ENCODE data around the gene KDM7A.
A peak's percentile ranks its signal among the peaks of the same experiment; 100 is the strongest.

The KDM7A gene

GRCh38 chr7:140176811-140177702, at the start of gene KDM7A (continued):
- TF ChIP-seq BCL6B (tag by site-specific recombination; IDR thresholded peaks at IDR 0.05) = no peak
- TF ChIP-seq ZNF530 (tag by site-specific recombination; IDR thresholded peaks at IDR 0.05; ENCODE audit: low read depth) = no peak
- TF ChIP-seq ZNF658 (tag by site-specific recombination; IDR thresholded peaks at IDR 0.05) = no peak
- no peak for TF ChIP-seq ZNF132 (tag by site-specific recombination; IDR thresholded peaks at IDR 0.05; ENCODE audit: borderline replicate concordance)
- TF ChIP-seq SETDB1 (IDR thresholded peaks at IDR 0.05; ENCODE audit: insufficient read length, low read length) = no peak
- no peak for TF ChIP-seq ZNF426 (tag by site-specific recombination; IDR thresholded peaks at IDR 0.05)
- 0 out of 2 replicates have a peak, but pooled peaks have one; percentile 28 for TF ChIP-seq ZNF146 (tag by site-specific recombination; IDR thresholded peaks at IDR 0.05)
- no peak for TF ChIP-seq ZNF354C (tag by site-specific recombination; IDR thresholded peaks at IDR 0.05; ENCODE audit: borderline replicate concordance, low read depth)
- TF ChIP-seq ZNF274 (IDR thresholded peaks at IDR 0.05; ENCODE audit: low read length) = no peak
- TF ChIP-seq ZNF274 (tag by site-specific recombination; IDR thresholded peaks at IDR 0.05; ENCODE audit: borderline replicate concordance) = no peak
- 0 out of 2 replicates have a peak, but pooled peaks have one; percentile 13 for TF ChIP-seq CTCF (tag by site-specific recombination; IDR thresholded peaks at IDR 0.05)
- no peak for TF ChIP-seq ZNF23 (tag by site-specific recombination; IDR thresholded peaks at IDR 0.05; ENCODE audit: borderline replicate concordance)
- TF ChIP-seq ZNF677 (tag by site-specific recombination; IDR thresholded peaks at IDR 0.05) = no peak; the same call in 1 of the 2 replicates
- peak; percentile 55 for TF ChIP-seq KLF8 (tag by site-specific recombination; IDR thresholded peaks at IDR 0.05)
- TF ChIP-seq ZNF501 (tag by site-specific recombination; IDR thresholded peaks at IDR 0.05) = peak; percentile 90; the same call in 1 of the 2 replicates
- TF ChIP-seq, protein P1, sequence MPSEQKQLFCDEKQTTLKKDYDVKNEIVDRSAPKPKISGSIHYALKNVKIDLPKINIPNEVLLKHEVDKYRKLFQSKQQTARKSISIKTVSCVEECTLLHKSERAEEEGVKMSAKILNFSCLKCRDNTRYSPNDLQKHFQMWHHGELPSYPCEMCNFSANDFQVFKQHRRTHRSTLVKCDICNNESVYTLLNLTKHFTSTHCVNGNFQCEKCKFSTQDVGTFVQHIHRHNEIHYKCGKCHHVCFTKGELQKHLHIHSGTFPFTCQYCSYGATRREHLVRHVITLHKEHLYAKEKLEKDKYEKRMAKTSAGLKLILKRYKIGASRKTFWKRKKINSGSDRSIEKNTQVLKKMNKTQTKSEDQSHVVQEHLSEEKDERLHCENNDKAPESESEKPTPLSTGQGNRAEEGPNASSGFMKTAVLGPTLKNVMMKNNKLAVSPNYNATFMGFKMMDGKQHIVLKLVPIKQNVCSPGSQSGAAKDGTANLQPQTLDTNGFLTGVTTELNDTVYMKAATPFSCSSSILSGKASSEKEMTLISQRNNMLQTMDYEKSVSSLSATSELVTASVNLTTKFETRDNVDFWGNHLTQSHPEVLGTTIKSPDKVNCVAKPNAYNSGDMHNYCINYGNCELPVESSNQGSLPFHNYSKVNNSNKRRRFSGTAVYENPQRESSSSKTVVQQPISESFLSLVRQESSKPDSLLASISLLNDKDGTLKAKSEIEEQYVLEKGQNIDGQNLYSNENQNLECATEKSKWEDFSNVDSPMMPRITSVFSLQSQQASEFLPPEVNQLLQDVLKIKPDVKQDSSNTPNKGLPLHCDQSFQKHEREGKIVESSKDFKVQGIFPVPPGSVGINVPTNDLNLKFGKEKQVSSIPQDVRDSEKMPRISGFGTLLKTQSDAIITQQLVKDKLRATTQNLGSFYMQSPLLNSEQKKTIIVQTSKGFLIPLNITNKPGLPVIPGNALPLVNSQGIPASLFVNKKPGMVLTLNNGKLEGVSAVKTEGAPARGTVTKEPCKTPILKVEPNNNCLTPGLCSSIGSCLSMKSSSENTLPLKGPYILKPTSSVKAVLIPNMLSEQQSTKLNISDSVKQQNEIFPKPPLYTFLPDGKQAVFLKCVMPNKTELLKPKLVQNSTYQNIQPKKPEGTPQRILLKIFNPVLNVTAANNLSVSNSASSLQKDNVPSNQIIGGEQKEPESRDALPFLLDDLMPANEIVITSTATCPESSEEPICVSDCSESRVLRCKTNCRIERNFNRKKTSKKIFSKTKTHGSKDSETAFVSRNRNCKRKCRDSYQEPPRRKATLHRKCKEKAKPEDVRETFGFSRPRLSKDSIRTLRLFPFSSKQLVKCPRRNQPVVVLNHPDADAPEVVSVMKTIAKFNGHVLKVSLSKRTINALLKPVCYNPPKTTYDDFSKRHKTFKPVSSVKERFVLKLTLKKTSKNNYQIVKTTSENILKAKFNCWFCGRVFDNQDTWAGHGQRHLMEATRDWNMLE (tag by site-specific recombination; conservative IDR thresholded peaks at IDR 0.05; ENCODE audit: low read depth) = no peak
- TF ChIP-seq, protein P2, sequence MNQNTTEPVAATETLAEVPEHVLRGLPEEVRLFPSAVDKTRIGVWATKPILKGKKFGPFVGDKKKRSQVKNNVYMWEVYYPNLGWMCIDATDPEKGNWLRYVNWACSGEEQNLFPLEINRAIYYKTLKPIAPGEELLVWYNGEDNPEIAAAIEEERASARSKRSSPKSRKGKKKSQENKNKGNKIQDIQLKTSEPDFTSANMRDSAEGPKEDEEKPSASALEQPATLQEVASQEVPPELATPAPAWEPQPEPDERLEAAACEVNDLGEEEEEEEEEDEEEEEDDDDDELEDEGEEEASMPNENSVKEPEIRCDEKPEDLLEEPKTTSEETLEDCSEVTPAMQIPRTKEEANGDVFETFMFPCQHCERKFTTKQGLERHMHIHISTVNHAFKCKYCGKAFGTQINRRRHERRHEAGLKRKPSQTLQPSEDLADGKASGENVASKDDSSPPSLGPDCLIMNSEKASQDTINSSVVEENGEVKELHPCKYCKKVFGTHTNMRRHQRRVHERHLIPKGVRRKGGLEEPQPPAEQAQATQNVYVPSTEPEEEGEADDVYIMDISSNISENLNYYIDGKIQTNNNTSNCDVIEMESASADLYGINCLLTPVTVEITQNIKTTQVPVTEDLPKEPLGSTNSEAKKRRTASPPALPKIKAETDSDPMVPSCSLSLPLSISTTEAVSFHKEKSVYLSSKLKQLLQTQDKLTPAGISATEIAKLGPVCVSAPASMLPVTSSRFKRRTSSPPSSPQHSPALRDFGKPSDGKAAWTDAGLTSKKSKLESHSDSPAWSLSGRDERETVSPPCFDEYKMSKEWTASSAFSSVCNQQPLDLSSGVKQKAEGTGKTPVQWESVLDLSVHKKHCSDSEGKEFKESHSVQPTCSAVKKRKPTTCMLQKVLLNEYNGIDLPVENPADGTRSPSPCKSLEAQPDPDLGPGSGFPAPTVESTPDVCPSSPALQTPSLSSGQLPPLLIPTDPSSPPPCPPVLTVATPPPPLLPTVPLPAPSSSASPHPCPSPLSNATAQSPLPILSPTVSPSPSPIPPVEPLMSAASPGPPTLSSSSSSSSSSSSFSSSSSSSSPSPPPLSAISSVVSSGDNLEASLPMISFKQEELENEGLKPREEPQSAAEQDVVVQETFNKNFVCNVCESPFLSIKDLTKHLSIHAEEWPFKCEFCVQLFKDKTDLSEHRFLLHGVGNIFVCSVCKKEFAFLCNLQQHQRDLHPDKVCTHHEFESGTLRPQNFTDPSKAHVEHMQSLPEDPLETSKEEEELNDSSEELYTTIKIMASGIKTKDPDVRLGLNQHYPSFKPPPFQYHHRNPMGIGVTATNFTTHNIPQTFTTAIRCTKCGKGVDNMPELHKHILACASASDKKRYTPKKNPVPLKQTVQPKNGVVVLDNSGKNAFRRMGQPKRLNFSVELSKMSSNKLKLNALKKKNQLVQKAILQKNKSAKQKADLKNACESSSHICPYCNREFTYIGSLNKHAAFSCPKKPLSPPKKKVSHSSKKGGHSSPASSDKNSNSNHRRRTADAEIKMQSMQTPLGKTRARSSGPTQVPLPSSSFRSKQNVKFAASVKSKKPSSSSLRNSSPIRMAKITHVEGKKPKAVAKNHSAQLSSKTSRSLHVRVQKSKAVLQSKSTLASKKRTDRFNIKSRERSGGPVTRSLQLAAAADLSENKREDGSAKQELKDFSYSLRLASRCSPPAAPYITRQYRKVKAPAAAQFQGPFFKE (tag by site-specific recombination; IDR thresholded peaks at IDR 0.05; ENCODE audit: borderline replicate concordance) = no peak
- TF ChIP-seq ZNF670 (tag by site-specific recombination; IDR thresholded peaks at IDR 0.05; ENCODE audit: low read depth) = no peak
- no peak; the same call in 1 of the 2 replicates for TF ChIP-seq IKZF3 (tag by site-specific recombination; IDR thresholded peaks at IDR 0.05)
- TF ChIP-seq ZNF791 (tag by site-specific recombination; IDR thresholded peaks at IDR 0.05) = no peak
- TF ChIP-seq ZNF248 (tag by site-specific recombination; IDR thresholded peaks at IDR 0.05) = no peak
- no peak for TF ChIP-seq ZNF423 (tag by site-specific recombination; IDR thresholded peaks at IDR 0.05)
- TF ChIP-seq HOXD13 (CRISPR knock-in tag; IDR thresholded peaks at IDR 0.05; ENCODE audit: borderline replicate concordance) = no peak
- peak; percentile 53; the same call in 1 of the 2 replicates for TF ChIP-seq ZFP37 (tag by site-specific recombination; IDR thresholded peaks at IDR 0.05)
- no peak; the same call in none of the 2 replicates for TF ChIP-seq SP3 (tag by site-specific recombination; IDR thresholded peaks at IDR 0.05)

Measured in HEK293 (cell line).